Ishikawa (cell line): ENCODE measurements around the gene TMEM42.

Experiments
- EP300 ChIP-seq: IDR thresholded peaks from 2 replicates; pipeline ENCODE4 v1.6.1; 2012; ENCODE audit warnings: borderline replicate concordance
- MAX ChIP-seq: IDR thresholded peaks from 2 replicates; pipeline ENCODE4 v1.6.1; 2012
- RAD21 ChIP-seq: IDR thresholded peaks from 2 replicates; pipeline ENCODE4 v1.6.1; 2012; ENCODE audit warnings: low read depth
- TF ChIP-seq, protein P1 (sequence below): IDR thresholded peaks from 2 replicates; pipeline ENCODE4 v1.6.1; 2012; ENCODE audit warnings: low read depth, mild to moderate bottlenecking

DNA sequence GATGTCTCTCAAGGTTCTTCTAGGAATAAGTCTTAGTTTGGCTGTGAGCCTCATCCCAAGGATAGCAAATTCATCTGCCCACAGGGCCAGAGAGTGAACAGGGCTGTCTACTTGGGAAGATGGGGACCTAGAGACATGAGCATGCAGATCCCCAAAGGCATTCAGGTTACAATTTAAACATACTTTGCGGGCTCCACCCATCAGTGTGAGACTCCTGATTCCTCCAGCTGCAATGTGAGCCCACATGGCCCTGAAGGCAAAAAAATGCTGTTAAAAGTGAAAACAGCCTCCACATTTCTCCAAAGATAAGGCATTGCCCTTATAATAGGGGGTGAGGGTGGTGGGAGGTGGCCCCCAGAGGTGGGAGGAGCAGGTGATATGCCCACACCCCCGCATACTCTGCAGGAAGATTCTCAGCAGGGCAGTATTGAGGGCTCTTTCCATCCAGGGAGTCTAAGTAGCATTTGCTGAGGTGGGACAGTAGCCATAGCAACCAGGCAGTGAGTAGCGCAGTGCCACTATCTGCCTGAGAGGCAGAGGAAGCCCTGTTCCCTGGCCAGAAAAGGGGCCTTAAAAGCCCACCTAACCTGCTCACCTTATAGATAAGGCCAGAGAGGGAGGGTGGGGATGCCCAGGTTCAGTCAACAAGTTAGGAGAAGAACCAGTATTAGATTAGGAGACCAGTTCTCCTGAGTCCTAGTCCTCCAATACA, 43.9 kb downstream of the TMEM42 start:
- no peak for TF ChIP-seq MAX
- TF ChIP-seq, protein P1, sequence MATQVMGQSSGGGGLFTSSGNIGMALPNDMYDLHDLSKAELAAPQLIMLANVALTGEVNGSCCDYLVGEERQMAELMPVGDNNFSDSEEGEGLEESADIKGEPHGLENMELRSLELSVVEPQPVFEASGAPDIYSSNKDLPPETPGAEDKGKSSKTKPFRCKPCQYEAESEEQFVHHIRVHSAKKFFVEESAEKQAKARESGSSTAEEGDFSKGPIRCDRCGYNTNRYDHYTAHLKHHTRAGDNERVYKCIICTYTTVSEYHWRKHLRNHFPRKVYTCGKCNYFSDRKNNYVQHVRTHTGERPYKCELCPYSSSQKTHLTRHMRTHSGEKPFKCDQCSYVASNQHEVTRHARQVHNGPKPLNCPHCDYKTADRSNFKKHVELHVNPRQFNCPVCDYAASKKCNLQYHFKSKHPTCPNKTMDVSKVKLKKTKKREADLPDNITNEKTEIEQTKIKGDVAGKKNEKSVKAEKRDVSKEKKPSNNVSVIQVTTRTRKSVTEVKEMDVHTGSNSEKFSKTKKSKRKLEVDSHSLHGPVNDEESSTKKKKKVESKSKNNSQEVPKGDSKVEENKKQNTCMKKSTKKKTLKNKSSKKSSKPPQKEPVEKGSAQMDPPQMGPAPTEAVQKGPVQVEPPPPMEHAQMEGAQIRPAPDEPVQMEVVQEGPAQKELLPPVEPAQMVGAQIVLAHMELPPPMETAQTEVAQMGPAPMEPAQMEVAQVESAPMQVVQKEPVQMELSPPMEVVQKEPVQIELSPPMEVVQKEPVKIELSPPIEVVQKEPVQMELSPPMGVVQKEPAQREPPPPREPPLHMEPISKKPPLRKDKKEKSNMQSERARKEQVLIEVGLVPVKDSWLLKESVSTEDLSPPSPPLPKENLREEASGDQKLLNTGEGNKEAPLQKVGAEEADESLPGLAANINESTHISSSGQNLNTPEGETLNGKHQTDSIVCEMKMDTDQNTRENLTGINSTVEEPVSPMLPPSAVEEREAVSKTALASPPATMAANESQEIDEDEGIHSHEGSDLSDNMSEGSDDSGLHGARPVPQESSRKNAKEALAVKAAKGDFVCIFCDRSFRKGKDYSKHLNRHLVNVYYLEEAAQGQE, result no peak
- no peak for TF ChIP-seq RAD21
- TF ChIP-seq EP300, result no peak
